ENCODE measurements around the gene LCN1.

LCN1 gene

GRCh38 chr9:135567311-135567710, 46.1 kb downstream of the LCN1 start:
- DNase-seq (ENCODE audit: low spot score): no peak

- DNase-seq (ENCODE audit: low spot score): no peak
Observed at GRCh38 chr9:135568026-135568425, 46.8 kb downstream of the LCN1 start.

- no peak for DNase-seq (ENCODE audit: low spot score)
Observed at GRCh38 chr9:135570456-135570855, 49.2 kb downstream of the LCN1 start.

GRCh38 chr9:135572233-135572632, 51.0 kb downstream of the LCN1 start:
- DNase-seq (ENCODE audit: low spot score): no peak

- no peak for DNase-seq (ENCODE audit: low spot score)
Observed at GRCh38 chr9:135573124-135573523, 51.9 kb downstream of the LCN1 start.

GRCh38 chr9:135574331-135574730, 53.1 kb downstream of the LCN1 start:
- DNase-seq (ENCODE audit: low spot score): no peak

- no peak for DNase-seq (ENCODE audit: low spot score)
Observed at GRCh38 chr9:135574943-135575342, 53.7 kb downstream of the LCN1 start.

All from GM03348 (cell line).